Activated CD4-positive, CD25-positive, alpha-beta regulatory T cell (primary cell): ENCODE results near the gene CMTM8.

Experiments used
- DNase-seq, 4 experiments: peaks; one replicate each; lab custom pipeline; 2025; lab: John Stamatoyannopoulos, UW

CMTM8 gene

GRCh38 chr3:32306072-32306471 is 67.6 kb downstream of the CMTM8 start:
- no peak for DNase-seq

DNA sequence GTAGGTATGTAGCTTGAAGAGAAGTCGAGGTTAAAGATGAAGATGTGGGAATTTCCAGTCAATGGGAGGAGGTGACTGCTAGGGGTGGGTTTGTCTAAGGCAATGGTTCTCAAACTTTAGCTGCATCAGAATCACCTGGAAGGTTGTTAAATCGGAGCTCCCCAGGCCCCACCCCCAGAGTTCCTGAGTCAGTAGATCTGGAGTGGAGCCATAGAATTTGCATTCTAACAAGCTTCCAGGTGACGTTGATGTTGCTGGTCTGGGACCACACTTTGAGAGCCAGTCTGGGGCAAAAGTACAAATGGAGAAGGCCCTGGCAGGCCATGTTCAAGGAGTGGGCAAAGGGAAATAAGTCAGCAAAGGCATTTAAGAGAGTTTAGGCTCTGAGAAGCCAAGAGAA is 69.1 kb downstream of the CMTM8 start:
- DNase-seq, result no peak

DNA sequence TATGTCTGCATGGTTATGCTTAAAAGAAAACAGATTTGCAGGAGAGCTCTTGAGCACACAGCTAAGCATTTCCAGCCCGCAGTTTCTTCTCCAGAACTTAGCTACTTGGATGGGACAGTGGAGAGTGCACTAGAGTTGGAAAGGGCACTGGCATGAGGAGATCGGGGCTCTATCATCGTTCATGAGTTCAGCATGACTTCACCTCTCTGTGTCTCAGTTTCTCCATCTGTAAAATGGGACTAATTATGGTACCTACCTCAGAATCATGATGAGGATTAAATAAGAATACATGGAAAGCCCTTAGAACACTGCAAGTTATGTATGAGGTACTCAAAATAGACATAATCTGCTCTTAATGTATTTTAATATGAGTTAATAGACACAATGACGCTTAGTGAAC is 69.9 kb downstream of the CMTM8 start:
- DNase-seq, result no peak

- no peak for DNase-seq
These were observed 71.3 kb downstream of the CMTM8 start for GRCh38 chr3:32309654-32310242.

DNA sequence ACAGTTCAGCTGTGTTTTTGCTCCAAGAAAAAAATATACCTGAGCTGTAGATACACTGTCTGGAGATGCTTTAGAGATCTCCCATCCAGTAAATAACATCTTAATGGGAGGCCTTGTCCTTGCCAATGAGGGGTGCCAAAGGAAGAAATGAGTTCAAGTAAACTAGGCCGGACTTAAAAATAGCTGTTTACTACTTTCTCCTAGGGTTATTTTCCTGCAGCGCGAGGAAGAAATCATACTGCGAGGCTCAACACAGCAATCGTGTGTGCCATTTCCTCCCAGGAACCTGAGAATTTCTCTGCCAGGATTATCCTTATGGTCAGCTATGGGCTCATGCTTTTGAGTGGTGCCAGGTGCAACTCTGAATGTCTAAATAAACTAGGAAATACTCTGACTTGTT is 71.9 kb downstream of the CMTM8 start:
- no peak for DNase-seq

GRCh38 chr3:32310918-32311839 is 72.7 kb downstream of the CMTM8 start:
- DNase-seq, result no peak

- DNase-seq, result no peak
These were observed 73.8 kb downstream of the CMTM8 start for GRCh38 chr3:32312251-32312650.

DNA sequence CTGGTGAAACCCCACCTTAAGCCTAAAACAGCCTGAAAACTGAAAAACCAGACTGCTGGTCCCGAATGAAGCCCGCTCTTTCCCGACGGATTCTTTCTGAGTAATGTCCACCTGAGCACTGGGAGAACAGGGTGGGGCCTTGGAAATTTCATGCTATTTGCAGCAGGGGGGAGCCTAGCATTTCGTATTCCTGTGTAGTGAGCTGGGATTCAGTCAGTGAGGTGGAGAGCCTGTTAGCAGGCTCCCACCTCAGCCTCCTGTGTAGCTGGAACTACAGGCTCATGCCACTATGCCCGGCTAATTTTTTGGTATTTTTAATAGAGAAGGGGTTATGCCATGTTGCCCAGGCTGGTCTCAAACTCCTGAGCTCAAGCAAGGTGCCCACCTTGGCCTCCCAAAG is 74.7 kb downstream of the CMTM8 start:
- DNase-seq, result no peak

GRCh38 chr3:32313723-32314473 is 75.4 kb downstream of the CMTM8 start:
- DNase-seq, result no peak

DNA sequence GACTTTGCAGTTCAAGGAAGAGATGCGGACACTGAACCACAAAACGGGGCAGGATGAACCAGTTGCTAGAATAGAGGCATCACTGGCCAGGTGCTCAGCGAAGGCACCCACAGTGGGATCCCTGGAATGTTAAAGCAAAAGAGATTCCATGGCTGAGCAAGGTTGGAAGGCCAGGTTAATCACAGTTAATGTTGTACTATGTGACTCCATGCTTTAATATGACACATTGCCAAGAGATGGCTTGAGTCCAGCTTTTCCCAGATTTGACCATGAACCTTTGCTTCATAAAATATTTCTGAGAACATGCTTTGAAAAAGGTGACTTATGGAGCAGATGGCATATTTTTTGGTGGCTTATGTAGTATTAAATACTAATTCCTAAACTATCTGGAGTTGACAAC is 77.0 kb downstream of the CMTM8 start:
- no peak for DNase-seq

- DNase-seq, result no peak
These were observed 77.8 kb downstream of the CMTM8 start for GRCh38 chr3:32316319-32316718.

- DNase-seq, result no peak
These were observed 78.5 kb downstream of the CMTM8 start for GRCh38 chr3:32316976-32317375.

DNA sequence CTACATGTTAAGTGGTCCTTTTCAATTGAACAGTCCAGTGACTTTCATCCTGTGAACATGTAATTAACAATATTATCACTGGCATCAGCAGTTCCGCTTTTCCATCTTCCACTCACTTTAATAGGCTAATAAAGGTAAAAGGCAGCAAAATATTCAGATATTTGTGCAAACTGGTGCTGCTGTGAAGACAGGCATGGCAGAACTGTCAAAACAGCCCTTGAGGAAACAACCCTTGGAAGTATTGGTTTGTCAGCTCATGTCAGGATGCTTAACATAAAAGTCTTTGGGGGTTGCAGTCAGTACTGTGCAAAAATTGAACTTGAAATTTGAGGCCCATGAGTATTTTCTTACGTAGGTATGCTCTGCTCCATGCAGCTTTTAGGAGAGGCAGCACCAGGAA is 81.1 kb downstream of the CMTM8 start:
- no peak for DNase-seq

DNA sequence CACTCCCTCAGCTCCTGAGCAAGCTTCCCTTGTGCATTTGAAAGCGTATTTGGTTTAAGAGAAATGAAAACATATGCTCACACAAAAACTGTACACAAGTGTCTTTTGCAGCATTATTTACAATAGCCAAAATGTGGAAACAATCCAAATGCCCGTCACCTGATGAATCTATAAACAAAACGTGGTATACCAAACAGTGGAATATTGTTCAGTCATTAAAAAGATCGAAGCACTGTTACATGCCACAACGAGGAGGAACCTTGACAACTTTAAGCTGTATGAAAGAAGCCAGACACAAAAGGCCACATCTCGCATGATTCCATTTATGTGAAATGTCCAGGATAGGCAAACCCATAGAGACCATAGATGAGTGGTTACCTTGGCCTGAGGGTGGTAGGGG is 81.6 kb downstream of the CMTM8 start:
- DNase-seq, result no peak

DNA sequence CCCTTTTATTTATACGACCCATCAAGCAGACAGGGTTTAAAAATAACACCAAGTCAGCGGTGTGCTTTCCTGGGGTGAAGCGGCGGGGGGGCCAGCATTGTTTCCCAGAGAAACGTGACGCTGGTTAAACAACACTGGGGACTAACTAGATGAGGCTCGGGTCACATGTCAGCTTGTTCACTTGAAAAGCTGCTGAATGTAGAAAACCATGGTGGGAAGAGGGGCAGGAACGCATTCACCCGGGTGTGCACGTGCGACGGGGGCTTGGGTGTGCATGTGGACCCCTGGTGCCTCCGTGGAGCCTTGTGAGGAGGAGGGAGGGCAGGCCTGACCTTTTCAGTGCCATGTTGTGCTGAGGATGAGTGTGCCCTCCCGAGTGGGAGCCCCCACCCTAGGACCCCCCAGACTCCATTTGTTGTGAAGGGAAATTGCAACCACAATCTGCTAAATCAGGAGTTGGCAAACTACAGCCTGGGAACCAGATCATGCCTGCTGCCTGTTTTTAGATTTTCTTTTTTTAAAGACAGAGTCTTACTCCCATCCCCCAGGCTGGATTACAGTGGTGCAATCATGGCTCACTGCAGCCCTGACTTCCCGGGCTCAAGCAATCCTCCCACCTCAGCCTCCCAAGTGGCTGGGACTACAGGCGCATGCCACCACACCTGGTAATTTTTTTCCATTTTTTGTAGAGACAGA is 82.8 kb downstream of the CMTM8 start:
- no peak for DNase-seq

- no peak for DNase-seq
These were observed 83.8 kb downstream of the CMTM8 start for GRCh38 chr3:32322311-32322710.

DNA sequence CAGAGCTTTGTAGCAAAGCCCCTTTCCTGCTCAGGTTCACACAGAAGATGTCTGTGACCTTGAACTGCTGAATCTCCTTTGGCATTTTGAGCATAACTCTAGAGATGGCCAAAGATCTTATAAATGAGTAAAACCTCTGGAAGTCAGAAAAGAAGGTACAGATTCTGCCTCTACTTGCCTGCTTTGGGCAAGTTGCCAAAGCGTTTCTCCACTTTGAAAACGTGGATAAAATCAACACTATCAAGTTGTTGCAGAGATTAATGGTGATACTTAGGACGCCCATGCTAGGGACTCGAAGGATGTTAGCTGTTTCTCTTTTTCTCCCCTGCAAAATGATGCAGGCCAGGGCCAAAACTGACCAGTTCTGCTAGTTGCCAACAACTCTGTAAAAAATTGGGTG is 85.1 kb downstream of the CMTM8 start:
- no peak for DNase-seq

DNA sequence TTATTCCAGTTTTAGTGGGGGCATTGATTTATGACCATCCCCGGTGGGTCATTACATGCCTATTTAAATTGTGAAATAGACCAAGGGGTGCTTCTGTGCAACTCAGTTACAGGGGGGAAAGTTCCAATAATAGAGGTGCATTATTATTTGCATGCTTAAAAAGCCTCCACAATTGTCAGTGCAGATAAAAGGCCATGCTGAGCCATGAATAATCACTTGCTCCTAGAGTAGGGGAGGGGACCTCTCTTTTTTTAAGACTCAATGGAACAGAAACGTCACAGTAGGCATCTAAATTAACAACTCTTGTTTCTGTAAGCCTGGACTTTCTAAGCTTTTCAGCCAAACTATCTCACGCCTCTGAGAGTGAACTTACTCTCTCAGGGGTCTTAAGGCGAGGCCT is 86.7 kb downstream of the CMTM8 start:
- no peak for DNase-seq

DNA sequence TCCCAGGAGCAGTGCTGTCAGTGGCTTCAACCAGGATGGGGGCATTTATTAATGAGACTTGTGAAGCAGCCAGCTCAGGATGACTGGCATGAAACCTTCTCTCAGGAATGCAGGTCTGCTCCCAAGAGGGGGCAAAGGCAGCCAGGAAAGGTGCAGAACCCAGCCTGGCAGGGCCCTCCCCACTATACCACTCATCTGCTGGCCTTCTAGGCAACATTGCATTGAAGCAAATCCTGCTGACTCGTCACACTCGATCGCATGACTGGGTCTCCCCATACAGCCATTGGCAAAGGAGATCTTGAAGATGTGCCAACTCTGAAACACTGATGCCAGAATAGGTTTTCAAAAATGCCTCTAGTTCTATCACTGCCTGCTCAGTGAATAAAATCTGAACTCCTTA is 87.4 kb downstream of the CMTM8 start:
- DNase-seq, result no peak

DNA sequence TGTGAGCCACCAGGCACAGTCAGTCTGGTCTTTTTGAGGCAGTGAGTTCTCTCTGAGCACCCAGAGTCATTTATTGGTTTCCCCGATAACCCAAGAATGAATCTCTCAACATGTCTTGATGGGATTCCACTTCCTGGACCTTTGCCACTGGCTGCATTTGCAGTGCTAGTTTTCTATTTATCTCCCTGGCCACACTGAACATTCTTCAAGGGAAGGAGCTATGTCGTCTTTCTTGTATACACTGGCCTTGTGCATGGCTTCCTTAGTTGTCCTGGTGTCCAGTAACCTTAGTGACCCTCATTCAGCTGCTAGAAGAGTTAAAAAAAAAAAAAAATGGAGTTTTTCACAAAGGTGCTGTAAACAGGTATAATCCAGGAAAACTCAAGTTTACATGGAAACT is 88.3 kb downstream of the CMTM8 start:
- DNase-seq, result no peak

GRCh38 chr3:32334675-32335074 is 96.2 kb downstream of the CMTM8 start:
- peak in 3 of 4 experiments; percentile 3 to 8 (median 8) for DNase-seq

GRCh38 chr3:32335365-32336112 is 97.1 kb downstream of the CMTM8 start:
- no peak for DNase-seq
